NCI-H2081 treated with DMSO at 0.1 percent for 48 hours (cell line): ENCODE data around the gene IP6K2.
"Not testable (repeated sequence)": the region's sequence is repeated elsewhere in the genome, so short reads cannot be mapped to it uniquely, and the experiment has no call there.

Experiments
- DNase-seq: peaks from one replicate; lab custom pipeline; 2025; lab: John Stamatoyannopoulos, UW

IP6K2 gene

DNA sequence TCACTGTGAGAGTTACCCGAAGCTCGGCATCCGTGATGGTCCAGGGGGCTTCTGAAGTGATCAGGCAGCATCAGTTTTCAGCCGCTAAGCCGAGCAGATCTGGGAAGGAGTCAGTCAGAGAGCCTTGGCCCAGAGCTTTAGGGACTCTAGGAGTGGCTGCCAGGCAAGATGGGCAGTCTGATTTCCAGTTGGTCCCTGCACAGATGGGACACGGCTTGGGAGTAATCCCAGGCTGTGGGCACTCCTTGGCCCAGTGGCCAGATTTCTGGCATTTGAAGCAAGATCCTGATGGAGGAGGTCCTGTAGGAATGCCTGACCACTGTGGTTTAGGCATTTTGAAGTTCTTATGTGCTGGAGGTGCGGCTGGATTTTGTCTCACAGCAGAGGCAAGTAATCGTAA lies 10.5 kb upstream of the IP6K2 start:
- DNase-seq = no peak

DNA sequence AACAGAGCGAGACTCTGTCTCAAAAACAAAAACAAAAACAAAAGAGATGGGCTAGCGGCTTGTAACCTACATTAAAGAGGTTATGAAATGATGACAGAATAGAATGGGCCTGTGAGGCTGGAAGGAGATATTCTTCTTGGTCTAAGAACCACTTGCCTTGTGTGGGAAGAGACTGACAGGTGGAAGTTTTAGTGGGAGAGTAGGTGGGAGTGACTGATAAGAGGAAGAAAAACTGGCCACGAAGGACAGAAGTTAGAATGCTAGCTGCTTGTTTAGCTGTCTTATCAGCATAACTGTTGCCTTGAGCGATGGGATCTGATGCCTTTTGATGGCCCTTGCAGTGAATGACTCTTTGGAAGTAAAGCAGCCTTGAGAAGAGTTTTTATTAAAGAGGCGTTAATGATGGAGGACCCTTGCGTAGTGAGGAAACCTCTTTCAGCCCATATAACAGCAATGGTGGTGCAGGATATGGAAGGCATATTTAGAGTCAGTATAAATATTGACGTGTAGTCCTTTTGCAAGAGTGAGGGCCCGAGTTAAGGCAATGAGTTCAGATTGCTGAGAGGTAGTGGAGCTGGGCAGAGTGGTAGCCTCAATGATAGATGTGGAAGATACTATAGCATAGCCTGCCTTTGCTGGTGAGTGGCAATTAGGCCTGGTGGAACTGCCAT lies 8.3 kb upstream of the IP6K2 start:
- DNase-seq = not testable (repeated sequence)

DNA sequence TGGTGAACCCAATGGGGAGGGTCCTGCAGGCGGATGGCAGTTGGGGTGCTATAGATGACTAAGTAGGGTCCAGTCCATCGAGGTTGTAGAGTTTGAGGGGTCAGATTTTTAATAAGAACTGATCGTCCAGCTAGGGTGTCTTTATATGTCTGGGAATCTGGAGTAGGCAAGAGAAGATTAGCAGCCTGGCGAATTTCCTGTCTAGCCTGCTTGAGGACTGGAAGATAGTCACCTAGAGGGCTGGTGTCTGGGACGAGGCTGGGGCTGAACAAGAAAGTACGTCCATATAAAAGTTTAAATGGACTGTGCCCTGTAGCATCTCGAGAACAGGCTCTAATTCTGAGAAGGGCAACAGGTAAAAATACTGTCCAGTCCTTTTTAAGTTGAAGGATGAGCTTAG lies 6.7 kb upstream of the IP6K2 start:
- DNase-seq = no peak

DNA sequence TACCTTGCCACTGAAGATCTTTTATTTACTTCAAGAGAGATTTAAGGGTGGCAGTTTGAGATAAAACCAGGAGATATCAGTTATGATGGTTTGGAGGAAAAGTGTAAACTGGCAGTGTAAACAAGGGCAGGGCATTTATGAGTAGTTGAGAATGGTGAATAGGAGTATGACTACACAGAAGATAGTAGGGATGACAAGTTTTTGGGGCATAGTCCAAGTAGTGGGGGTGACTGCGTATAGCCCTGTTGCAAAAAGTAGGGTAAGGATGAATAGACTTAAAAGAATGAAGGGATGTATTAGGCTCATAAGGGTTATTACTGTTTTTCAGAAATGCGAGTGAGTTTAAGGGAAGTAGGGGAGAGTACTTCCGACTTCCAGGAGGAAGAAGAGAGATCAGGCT lies 6.3 kb upstream of the IP6K2 start:
- not testable (repeated sequence) for DNase-seq

DNA sequence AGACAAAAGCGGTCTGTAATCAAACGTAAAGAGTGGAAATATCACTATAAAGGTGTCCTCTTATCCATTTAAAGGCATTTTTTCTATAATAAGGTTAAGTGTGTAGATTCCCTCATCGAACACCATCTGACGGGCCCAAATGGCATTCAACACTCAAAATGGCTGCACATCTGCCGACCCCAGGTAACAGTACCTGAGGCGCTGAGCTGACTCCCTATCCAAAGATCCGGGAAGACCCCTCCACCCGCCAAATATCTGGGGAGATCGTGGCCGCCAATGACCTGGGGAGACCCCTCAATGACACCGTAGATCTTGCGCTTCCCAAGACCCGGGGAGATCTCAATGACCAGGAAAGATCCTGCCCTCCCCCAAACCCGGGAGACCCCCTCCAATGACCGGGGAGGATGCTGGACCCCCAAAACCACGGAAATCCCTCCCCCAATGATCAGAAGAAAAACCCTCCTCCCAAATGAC lies 476 bp downstream of the IP6K2 start:
- DNase-seq = no peak

DNA sequence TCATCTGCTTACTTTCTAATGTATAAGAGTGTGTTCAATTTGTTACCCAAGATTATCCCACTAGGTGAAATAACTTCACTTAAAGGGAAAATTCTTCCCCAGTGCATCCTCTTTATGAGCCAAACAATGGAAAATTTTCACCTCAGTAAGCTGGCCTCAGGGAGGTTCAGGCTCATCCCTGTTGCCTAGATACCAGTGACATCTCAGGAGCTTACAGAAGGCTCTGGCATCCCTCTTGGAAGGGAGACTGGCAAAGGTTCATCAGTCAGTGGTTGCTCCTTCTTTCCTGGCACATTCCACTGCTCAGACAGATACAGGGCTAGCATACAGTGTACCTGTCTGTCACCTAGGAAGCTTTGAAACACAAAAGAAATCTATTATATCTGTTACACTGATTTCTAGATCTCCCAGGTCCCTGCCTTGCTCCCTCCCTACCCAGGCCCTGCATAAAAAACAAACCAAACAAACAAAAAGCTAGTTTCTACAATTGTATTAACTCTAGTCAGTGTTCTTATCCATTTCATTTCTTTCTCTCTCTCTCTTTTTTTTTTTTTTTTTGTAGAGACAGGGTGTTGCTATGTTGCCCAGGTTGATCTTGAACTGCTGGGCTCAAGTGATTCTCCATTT lies 1.7 kb downstream of the IP6K2 start:
- no peak for DNase-seq

DNA sequence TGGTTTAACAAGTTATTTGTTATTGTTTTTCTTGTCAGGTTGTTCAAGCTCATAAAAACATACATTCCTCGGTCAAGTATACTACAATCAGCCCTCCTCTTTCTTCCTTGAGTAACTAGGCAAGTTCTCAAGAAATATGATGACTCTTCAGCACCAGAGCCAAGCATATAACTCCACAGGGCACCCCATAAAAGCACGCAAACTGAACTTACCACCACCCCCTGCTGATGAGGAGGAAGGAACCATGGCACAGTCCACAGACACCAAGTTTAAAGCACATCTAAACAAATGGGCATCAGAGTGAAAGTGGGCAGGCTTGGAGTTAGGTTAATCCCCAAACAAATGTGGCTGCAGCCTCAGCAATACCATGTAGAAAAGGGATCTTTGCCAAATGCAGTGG lies 5.3 kb downstream of the IP6K2 start:
- no peak for DNase-seq

DNA sequence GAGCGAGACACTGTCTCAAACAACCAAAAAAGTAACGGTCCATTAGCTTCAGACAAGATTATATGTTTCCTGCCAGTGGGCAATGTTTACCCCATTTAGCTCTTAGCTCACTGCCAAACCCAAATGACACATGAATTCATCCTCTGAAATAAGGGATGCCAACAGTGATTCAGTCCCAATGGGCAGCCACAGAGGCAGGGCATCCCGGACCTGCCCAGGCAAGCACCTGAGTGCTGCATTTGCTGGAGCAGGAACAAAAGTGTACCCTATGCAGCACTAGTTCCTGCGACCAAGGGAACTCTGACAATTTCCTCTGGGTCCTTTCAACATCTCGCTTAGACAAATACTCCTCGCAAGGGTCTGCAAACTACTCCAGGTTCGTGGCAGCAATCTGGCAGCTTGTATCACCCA lies 8.0 kb downstream of the IP6K2 start:
- no peak for DNase-seq

DNA sequence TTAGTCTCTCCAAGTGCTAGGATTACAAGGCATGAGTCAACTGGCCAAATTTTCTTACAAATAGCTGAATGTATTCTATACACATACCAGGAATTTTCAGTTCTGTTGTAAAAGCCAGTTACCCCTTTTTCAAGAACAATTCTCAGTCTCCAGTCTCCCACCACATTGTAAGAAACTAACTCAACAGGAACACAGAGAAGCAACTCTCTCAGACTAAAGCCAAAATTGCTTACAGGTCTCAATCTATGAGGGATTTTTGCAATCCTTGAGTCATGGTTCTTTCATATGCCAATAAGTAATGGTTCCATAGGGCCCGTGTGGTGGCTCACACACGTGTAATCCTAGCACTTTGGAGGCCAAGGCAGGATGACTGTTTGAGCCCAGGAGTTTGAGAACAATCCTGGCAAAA lies 8.5 kb downstream of the IP6K2 start:
- DNase-seq = no peak

DNA sequence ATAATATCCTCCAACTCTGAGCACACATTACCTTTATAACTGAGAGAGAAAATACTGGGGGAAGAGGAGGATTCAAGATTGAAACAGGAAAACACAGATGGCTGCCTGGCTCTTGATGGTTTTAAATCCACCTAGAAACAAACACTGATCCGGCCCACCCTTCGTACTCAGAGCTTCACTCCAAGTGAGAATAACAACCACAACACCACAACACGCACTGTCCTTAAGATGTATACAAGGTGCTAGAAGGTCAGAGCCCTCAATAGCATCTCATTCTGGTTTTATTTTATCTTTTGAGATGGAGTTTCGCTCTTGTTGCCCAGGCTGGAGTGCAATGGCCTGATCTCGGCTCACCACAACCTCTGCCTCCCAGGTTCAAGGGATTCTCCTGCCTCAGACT lies 9.9 kb downstream of the IP6K2 start:
- no peak for DNase-seq

DNA sequence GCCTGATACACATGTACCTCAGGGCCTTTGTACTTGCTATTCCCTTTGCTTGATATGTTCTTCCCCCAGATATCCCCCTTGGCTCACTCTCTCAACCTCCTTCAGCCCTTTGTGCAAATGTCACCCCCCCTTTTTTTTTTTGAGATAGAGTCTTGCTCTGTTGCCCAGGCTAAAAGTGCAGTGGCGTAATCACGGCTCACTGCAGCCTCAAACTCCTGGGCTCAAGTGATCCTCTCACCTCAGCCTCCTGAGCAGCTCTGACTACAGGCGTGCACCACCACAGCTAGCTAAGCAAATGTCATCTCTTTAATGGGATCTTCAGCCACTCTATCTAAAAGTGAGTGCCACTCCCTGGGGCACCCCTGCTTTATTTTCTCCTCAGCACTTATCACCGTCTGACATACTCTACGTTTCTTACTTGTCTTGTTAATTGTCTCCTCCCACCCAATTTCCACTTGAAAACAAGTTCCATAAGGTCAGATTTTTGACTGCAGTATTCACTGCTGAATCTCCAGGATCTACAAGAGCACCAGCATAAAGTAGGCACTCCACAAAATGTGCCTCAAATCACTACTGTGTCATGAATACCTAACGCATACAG lies 14.6 kb downstream of the IP6K2 start:
- DNase-seq = no peak

DNA sequence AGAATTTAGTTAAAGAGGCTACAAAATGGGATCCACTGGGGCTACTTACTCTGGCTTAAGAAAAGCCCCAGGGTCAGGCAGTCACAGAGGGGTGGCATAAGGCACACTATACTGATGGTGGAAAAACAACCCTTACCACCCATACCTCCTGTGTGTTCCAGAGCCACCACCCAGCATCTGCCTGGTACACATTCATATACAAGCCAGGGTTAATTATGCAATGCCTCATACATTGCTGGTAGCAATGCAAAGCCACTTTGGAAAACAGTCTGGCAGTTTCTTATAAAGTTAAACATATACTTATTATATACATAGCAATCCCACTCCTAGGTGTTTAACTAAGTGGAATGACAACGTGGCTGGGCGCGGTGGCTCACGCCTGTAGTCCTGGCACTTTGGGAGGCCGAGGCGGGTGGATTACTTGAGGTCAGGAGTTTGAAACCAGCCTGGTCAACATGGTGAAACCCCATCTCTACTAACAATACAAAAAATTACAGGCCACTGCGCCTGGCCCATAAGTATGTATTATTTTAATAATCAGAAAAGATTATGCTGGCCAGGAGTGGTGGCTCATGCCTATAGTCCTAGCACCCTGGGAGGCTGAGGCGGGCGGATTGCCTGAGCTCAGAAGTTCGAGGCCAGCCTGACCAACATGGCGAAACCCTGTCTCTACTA lies 16.2 kb downstream of the IP6K2 start:
- DNase-seq = no peak

DNA sequence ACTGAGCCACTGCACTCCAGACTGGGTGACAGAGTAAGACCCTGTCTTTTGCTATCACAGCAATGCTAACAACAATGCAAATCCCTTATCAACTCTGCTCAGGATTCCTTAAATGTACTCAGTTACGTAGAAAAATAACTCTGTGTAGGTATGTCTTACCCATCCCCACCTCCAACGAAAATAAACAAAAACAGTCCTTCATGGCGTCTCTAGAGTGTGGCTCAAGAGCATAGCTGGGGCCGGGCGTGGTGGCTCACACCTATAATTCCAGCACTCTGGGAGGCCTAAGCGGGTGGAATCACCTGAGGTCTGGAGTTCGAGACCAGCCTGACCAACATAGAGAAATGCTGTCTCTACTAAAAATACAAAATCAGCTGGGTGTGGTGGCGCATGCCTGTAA lies 18.1 kb downstream of the IP6K2 start:
- DNase-seq = no peak

DNA sequence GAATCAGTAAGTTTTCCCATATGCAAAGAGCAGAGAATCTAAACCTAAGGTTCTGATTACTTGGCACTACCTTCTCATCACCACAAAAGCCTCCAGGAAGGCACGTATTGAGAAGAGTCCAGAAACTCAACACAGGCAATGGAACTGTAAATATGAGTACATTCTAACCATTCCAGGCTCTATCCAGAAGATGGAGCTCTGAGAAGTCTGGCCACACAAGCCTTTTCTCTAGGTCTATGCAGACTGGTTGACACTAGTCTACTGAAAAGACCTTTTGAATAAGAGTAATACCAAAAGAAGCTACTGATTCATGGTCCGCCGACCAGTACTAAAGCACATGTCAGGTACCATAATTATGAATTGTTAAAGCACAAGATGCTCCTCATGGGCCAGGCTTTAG lies 19.1 kb downstream of the IP6K2 start:
- DNase-seq = no peak

DNA sequence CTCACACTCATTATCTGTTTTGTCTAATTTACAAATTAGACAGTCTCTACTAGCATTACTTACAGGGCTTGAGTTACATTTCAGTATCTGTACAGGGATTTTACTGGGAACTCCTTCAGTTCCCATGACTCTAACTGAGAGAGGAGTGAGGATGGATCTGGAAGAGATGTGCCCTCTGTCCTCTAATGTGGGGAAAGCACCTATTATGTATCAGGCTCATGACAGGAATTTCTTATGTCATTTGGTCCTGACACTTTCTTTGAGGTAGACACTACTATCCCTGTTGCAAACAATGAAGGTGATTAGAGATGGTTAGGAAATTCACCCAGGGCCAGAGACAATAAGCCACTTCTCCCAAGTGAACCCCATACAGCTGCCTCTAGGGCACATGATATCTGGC lies 20.4 kb downstream of the IP6K2 start:
- DNase-seq = no peak

DNA sequence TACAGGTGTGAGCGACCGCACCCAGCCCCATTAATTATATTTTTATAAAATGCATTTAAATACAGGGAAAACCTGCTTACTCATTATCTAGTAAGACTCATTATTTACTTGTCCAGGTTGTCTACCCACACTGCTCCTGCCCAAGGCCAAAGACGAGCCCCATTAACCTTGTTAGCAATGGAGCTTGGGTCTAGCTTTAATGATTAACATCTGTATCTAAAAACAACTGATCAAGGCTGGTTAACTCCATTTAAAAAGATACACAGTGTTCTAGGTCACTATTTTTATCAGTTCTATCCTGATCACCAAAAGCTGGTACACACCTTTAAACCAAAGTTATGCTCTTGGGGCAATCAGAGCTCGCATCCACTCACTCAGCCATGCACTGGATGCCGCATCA lies 20.9 kb downstream of the IP6K2 start:
- no peak for DNase-seq

DNA sequence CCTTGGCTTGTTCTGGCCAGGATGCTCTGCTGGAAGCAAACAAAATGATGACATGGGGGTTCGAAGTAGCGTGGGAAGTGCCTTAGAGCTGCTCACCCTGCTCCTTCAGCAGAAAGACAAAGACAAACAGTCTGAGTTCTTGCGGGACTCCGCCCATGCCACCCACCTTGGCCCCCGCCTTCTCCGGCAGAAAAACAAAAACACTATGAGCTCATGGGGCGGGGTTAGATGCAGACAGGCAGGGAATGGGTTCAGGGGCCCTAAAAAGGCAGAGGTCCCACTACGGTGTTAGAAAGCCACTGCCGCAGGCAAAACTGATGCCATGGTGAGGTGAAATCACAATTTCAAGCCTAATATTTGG lies 21.6 kb downstream of the IP6K2 start:
- DNase-seq = no peak

DNA sequence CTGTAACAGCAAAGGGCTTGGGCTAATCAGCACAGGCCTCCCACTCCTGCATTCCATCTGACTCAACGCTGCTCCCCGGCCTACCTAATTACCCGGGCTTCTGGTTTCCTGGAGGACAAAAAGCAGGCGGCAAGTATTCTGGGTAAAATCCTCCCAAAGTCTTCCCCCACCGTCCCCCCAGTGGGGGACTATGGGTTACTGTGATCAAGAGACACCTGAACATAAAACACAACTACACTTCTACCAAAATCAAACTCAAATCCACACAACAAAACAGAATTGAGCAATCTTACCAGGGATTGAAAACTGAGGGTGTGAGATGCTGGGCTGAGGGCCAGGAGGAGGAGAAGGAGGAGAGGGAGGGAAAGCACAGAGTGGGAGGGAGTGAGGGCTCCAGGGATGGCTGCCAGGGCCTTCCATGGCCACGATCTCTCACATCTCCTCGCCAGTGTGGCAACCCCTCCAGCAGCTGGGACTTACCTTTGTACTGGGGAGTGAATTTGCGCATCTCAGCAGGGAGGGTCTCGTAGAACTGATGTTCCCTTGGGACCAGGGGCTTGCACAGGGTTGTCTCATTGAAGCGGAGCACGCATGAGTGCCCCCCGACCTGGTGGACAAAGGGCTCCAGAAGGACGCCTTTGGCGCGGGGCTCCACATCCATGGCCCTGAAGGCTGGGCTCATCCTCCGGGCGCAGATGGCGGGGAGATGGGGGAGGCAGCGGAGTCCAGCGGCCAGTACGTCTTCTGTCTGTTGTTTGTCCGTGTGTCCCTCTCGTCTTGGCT lies 22.2 kb downstream of the IP6K2 start:
- no peak for DNase-seq

DNA sequence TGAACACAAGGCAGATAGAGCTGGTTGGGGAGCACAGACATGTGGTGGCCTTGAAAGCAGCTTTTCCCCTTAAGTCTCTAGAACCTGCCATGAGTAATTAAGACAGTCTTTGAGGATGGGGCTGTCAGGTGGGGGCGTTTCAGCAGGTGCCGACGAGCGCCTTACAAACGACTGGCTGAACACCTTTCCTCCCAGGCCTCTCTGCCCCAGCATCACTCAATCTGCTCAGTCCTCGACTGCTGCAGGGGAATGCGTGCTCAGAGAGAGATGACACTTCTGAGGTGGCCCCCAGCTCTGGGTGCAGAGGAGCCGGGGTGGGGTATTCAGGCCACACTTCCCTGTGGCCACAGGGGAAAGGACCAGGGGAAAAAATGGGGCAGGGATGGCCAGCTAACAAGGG lies 23.2 kb downstream of the IP6K2 start:
- no peak for DNase-seq

DNA sequence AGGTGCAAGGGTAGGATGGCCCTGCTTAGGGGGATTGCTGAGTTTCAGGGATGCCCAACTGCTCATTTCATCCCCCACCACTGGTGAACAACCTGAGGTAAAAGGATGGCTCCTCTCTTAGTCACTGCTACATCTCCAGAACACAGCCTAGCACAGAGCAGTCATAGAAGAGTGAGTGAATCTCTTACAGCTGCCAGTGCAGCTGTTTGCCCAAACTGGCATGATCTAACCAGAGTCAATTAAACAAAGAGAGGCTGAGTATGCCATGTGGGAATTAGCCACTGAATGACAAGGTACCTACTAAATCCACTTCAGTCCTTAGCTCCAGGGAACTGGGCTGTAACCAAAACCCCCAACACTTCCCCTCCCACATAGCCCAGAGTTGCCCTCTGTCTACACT lies 24.5 kb downstream of the IP6K2 start:
- DNase-seq = no peak

DNA sequence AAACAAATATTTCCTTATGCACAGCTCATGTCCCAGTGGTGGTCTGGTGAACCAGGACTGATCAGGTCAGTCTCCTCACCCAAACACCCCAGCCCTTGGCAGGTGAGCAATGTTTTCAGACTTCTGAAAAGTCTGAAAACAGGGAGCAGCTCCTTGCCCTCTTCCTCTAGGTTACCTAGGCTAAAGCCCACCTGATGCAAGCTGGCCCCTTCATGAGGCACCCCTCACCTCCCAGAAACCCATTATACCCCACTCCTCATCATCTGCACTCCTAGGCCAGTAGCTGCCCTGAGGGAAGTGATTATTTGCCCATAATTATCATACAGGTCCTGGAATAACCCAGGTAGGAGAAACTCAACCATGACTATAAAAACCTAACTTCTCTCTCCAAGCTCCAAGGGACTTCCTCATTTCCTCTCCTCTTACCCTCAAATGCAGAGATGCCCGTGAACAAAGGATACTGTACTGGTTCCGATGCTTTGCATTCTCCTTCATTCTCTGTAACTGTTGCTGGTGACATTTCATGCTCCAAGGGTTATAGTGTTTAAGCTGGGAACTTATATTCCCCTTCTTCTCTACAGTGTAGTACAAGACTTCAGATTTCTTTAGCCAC lies 26.1 kb downstream of the IP6K2 start:
- DNase-seq = no peak

DNA sequence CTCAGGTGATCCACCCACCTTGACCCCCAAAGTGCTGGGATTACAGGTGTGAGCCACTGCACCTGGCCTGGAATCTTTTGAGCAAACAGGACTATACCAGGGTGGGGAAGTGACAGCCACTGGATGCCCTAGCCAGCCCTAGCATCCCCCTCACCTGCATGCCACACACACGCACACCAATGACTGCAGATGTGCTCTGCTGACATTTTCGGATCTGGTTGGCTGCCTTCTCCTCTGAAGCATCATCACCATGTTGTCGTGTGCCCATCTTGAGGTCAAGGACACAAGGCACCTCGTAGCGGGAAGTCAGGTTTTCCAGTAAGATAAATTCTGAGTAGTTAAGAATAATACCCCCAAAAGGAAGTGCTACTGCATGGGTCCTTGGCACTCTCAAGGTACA lies 27.6 kb downstream of the IP6K2 start:
- no peak for DNase-seq
